Measurements from ENCODE around the gene BUD31. TPM values are rescaled to one million over a fixed set of nuclear protein-coding genes. Genes with fewer than 3 reads are reported as not detected.

Gene BUD31
- total RNA-seq, 1 donor from 2014 or later, result 55.2 TPM

Other genes with a start within 250 kb of the BUD31 start
- not detected for gene KPNA7, start 200.9 kb upstream of the BUD31 start, total RNA-seq
- gene MYH16, start 136.1 kb upstream of the BUD31 start, total RNA-seq, result not detected
- gene ARPC1A, start 83.1 kb upstream of the BUD31 start, total RNA-seq, result 72.1 TPM
- 11.9 TPM for gene ARPC1B, start 34.2 kb upstream of the BUD31 start, total RNA-seq
- 12.6 TPM for gene PDAP1, start 372 bp upstream of the BUD31 start, total RNA-seq
- 6.6 TPM for gene PTCD1, start 29.8 kb downstream of the BUD31 start, total RNA-seq
- 24.2 TPM for gene CPSF4, start 30.0 kb downstream of the BUD31 start, total RNA-seq
- gene ATP5MF, start 57.2 kb downstream of the BUD31 start, total RNA-seq, result 256 TPM
- gene ZNF789, start 63.9 kb downstream of the BUD31 start, total RNA-seq, result 25.3 TPM
- gene ZNF394, start 91.3 kb downstream of the BUD31 start, total RNA-seq, result 36.3 TPM
- 19.8 TPM for gene ZKSCAN5, start 95.7 kb downstream of the BUD31 start, total RNA-seq
- 18.9 TPM for gene FAM200A, start 143.1 kb downstream of the BUD31 start, total RNA-seq
- gene ZNF655, start 149.7 kb downstream of the BUD31 start, total RNA-seq, result 79.1 TPM
- gene TMEM225B, start 189.3 kb downstream of the BUD31 start, total RNA-seq, result not detected
- gene ZSCAN25, start 208.0 kb downstream of the BUD31 start, total RNA-seq, result 18.4 TPM

Measured in occipital lobe (tissue), 1 donor.